ENCODE measurements around the gene NOS2. TPM values are rescaled to one million over a fixed set of nuclear protein-coding genes. Genes with fewer than 3 reads are reported as not detected.
"Not testable (repeated sequence)": the region's sequence is repeated elsewhere in the genome, so short reads cannot be mapped to it uniquely, and the experiment has no call there.

NOS2 gene
- total and polyA plus RNA-seq, 12 donors: 0.06 to 1.6 (median 0.23) TPM; not detected in 2

GRCh38 chr17:27836651-27837050 is 36.3 kb upstream of the NOS2 start:
- Histone ChIP-seq H3K9me3 (no peaks in the 10 kb centered on the region), H3K27ac (no peak overlapping the region), H3K4me3 (no peak overlapping the region), H3K4me1 (no peaks in the 10 kb centered on the region), H3K27me3 (no peaks in the 10 kb centered on the region), H3K36me3 (no peaks in the 10 kb centered on the region)
- no peak for TF ChIP-seq CTCF (IDR thresholded peaks at IDR 0.05)
- no peak for DNase-seq
- ATAC-seq: no peak
- intact Hi-C loops (cut with DNase I): no loop called here

DNA sequence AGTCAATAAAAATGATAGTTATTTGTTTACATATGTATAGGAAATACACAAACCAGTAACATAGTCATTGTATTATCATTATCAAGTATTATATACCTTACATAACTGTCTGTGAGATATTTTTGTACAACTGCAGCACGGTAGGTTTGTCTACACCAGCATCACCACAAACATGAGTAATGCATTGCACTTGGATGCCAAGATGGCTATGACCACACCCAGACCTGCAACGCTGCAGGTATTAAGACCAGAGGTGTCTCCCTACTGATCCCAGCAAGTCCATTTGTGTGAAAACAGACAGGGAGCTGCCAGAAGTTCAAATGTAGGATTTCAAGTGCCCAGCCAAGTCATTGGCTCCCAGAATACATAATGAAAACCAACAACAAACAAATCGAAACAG is 34.2 kb upstream of the NOS2 start:
- ATAC-seq: no peak

GRCh38 chr17:27832831-27833230 is 32.5 kb upstream of the NOS2 start:
- intact Hi-C loops (cut with DNase I): no loop called here
- ATAC-seq (no peak), DNase-seq (no peak)
- Histone ChIP-seq H3K9me3 (no peaks in the 10 kb centered on the region), H3K36me3 (no peaks in the 10 kb centered on the region), H3K4me3 (no peak overlapping the region), H3K27me3 (no peaks in the 10 kb centered on the region), H3K4me1 (peaks cover 0 to 5% (median 0%) of the 10 kb centered on the region in 9 donors), H3K27ac (no peak overlapping the region)
- no peak for TF ChIP-seq CTCF (IDR thresholded peaks at IDR 0.05)

More for the DNA sequence above, 34.2 kb upstream of the NOS2 start:
- peaks cover 0 to 5% (median 0%) of the 10 kb centered on the region in 9 donors for H3K4me1 ChIP-seq
- DNase-seq: no peak
- 87 to 89% methylated on average over 3 of the region's 3 CpGs for WGBS, 2 donors
- TF ChIP-seq CTCF (IDR thresholded peaks at IDR 0.05): no peak
- no peak overlapping the region for H3K4me3 ChIP-seq
- H3K27me3 ChIP-seq: no peaks in the 10 kb centered on the region
- intact Hi-C loops (cut with DNase I): no loop called here
- H3K27ac ChIP-seq: no peak overlapping the region
- no peaks in the 10 kb centered on the region for H3K36me3 ChIP-seq
- H3K9me3 ChIP-seq: no peaks in the 10 kb centered on the region

DNA sequence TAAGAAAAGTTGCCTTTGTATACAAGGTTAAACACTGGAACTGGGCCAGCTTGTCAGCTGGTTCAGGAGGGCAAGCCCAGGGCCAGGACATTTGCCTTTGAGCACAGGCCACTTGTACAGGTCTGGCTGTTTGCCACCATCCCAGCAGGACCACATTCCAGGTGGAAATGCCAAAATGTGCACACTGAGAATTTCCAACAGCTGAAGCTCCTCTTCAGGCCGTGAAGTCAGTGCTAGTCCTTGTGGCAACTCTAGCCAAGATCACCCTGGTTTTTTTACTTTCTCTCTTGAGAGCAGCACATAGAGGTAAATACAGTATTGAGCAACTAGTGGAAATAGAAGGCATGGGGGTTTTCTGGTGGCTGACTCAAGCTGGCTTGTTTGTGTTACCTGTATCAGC is 29.6 kb upstream of the NOS2 start:
- H3K4me1 ChIP-seq; H3K4me3 ChIP-seq; H3K27me3 ChIP-seq; intact Hi-C loops (cut with DNase I); H3K36me3 ChIP-seq; H3K27ac ChIP-seq; DNase-seq; H3K9me3 ChIP-seq: not testable (repeated sequence)
- ATAC-seq: peak in 5 of 8 donors; percentile 33 to 69 (median 59)
- whole genome bisulfite sequencing, 2 donors: 21 to 24% methylated on average over 1 of the region's 1 CpG

- intact Hi-C loops (cut with DNase I); H3K36me3 ChIP-seq; ATAC-seq; DNase-seq; H3K4me3 ChIP-seq; H3K27me3 ChIP-seq; H3K4me1 ChIP-seq; H3K9me3 ChIP-seq; H3K27ac ChIP-seq: not testable (repeated sequence)
- no CpG with 5 or more reads among the region's 2 CpGs for WGBS, 2 donors
Measured at GRCh38 chr17:27829143-27829711, 28.9 kb upstream of the NOS2 start.
